Bronchial epithelial cell (primary cell): ENCODE measurements around the gene SDK2. TPM values are rescaled to one million over a fixed set of nuclear protein-coding genes. Genes with fewer than 3 reads are reported as not detected.
A peak's percentile ranks its signal among the peaks of the same experiment; 100 is the strongest.

ENCODE experiments used
- DNase-seq: peaks from one replicate; pipeline ENCODE4 v3.0.0-alpha.2; 2010; ENCODE audit warnings: low read depth
- FAIRE-seq: peaks from 2 replicates; lab custom pipeline; 2011; peaks lifted over from hg19 to GRCh38; lab: Jason Lieb, UNC
- H3K27me3 ChIP-seq: 2 replicates; pipeline ENCODE4 v1.5.1; 2011; ENCODE audit warnings: low read length; ENCODE audit not compliant: control insufficient read depth, insufficient read depth
- H3K36me3 ChIP-seq: 2 replicates; pipeline ENCODE4 v1.5.1; 2011; ENCODE audit warnings: low read length; ENCODE audit not compliant: control insufficient read depth, insufficient read depth
- H3K4me3 ChIP-seq: 2 replicates; pipeline ENCODE4 v1.5.1; 2011; ENCODE audit warnings: mild to moderate bottlenecking, low read depth, low read length, control low read depth
- total RNA-seq: library from RNA; depleted of rRNA; stranded (reverse); fragments of >200 nt; gene quantifications from 2 replicates; pipeline ENCODE4 v1.2.1, GENCODE V29; 2014
- TF ChIP-seq, protein P1 (sequence below): IDR thresholded peaks from 2 replicates; pipeline ENCODE4 v1.5.1; 2011; ENCODE audit warnings: mild to moderate bottlenecking, moderate library complexity, low read length, control low read depth, inconsistent platforms; ENCODE audit not compliant: insufficient read depth, severe bottlenecking

SDK2 gene
- total RNA-seq, 1 donor from 2014 or later = 2.1 TPM

DNA sequence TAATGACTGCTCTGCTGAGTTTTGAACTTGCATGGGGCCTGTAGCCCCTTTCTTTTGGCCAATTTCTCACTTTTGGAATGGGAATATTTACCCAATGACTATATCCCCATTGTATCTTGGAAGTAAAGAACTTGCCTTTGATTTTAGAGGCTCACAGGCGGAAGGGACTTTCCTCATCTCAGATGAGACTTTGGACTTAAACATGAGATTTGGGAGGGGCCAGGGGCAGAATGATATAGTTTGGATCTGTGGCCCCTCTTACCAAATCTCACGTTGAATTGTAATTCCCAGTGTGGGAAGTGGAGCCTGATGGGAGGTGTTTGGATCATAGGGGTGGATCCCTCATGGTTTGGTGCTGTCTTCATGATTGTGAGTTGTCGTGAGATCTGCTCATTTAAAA, 42.7 kb upstream of the SDK2 start:
- Histone ChIP-seq H3K27me3 (no peaks in the 10 kb centered on the region), H3K36me3 (no peaks in the 10 kb centered on the region), H3K4me3 (no peak overlapping the region)
- DNase-seq (no peak), FAIRE-seq (peak; percentile 13)
- TF ChIP-seq, protein P1, sequence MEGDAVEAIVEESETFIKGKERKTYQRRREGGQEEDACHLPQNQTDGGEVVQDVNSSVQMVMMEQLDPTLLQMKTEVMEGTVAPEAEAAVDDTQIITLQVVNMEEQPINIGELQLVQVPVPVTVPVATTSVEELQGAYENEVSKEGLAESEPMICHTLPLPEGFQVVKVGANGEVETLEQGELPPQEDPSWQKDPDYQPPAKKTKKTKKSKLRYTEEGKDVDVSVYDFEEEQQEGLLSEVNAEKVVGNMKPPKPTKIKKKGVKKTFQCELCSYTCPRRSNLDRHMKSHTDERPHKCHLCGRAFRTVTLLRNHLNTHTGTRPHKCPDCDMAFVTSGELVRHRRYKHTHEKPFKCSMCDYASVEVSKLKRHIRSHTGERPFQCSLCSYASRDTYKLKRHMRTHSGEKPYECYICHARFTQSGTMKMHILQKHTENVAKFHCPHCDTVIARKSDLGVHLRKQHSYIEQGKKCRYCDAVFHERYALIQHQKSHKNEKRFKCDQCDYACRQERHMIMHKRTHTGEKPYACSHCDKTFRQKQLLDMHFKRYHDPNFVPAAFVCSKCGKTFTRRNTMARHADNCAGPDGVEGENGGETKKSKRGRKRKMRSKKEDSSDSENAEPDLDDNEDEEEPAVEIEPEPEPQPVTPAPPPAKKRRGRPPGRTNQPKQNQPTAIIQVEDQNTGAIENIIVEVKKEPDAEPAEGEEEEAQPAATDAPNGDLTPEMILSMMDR = no peak

DNA sequence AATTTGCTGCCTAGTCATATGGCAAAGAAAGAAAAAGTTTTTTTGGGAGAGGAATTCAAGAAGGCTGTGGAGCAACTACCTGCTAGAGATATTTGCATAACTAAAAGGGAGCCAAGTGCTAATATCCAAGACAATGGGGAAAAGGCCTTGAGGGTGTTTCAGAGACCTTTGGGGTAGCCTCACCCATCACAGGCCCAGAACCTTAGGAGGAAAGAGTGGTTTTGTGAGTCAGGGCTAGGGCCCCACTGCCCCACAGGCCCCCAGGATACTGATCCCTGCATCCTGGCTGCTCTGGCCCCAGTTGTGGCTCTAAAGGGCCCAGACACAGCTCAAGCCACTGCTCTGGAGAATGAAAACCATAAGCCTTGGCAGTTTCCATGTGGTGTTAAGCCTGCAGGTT, 41.9 kb upstream of the SDK2 start:
- Histone ChIP-seq H3K27me3 (no peaks in the 10 kb centered on the region), H3K4me3 (no peak overlapping the region), H3K36me3 (no peaks in the 10 kb centered on the region)
- TF ChIP-seq, protein P1 = no peak
- no peak for DNase-seq
- FAIRE-seq = no peak

DNA sequence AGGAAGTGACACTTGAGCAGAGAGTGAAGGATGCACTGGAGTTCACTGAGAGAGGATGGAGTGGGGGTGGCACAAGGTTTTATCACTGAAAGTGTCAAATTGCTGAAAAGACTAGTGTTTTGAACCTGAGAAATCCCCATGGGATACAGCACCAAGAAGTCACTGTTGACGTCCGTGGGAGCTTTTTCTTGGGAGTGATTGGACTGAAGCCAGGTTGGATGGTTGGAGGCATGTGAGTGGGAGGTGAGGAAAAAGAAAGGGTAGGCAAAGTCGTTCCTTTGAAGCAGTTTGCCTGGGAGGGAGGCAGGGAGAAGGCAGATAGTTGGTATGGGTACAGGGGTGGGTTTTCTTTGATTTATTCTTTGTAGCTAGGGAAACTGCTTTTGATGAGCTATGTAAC, 39.9 kb upstream of the SDK2 start:
- DNase-seq = no peak
- TF ChIP-seq, protein P1 = no peak
- no peak for FAIRE-seq
- Histone ChIP-seq H3K4me3 (no peak overlapping the region), H3K27me3 (no peaks in the 10 kb centered on the region), H3K36me3 (no peaks in the 10 kb centered on the region)

DNA sequence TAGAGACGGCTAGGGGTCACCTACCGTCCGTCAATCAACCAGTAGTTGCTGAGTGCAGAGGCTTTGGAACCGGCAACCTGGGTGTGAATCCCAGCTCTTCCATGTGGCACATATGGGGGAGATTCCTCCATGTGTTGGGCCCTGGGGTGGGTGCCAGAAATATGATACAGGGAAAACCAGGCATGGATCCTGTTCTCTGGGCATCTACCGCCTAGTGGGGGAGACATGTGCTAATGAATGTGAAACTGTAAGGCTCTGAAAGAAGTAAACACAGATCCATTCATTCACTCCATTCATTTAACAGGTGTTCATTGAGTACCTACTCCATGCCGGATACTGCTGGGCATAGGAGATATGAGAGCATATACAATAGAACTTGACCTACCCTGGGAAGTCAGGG, 39.5 kb upstream of the SDK2 start:
- no peak overlapping the region for H3K4me3 ChIP-seq
- H3K36me3 ChIP-seq = no peaks in the 10 kb centered on the region
- H3K27me3 ChIP-seq = no peaks in the 10 kb centered on the region
- TF ChIP-seq, protein P1 = no peak
- FAIRE-seq (no peak), DNase-seq (no peak)

DNA sequence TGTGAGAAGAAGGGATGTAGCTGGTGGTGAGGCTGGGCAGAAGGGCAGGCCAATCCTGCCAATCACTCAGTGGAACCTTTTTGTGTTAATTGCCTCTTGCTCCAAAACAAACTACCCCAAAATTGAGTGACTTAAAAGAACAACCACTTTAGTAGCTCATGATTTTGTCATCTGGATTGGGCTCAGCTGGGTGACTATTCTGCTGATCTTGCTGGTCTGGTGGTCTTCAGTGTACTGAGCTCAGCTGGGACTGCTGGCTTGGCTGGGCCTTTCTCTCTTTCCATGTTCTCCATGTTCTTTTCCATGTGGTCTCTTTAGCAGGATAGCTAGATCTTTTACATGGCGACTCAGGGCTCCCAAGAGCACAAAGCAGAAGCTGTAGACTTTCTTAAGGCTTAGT, 37.7 kb upstream of the SDK2 start:
- H3K4me3 ChIP-seq = no peak overlapping the region
- no peaks in the 10 kb centered on the region for H3K36me3 ChIP-seq
- no peaks in the 10 kb centered on the region for H3K27me3 ChIP-seq
- FAIRE-seq (no peak), DNase-seq (no peak)
- TF ChIP-seq, protein P1 = no peak

DNA sequence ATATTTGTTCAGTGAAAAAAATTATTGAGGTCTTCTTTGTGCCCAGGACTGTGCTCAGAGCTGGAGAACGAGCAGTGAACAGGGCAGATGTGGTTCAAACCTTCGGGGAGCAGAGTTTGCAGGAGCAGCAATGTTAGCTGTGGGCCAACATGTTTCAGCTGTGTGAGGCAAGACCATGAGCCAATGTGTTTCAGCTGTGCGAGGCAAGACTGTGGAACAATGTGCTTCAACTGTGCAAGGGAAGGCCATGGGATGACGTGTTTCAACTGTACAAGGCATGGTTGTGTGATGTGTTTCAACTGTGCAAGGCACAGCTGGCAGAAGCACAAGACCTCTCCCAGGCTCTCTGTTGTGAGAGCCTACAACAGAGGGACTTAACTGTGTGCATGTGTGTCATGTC, 35.2 kb upstream of the SDK2 start:
- Histone ChIP-seq H3K4me3 (no peak overlapping the region), H3K27me3 (no peaks in the 10 kb centered on the region), H3K36me3 (no peaks in the 10 kb centered on the region)
- TF ChIP-seq, protein P1 = no peak
- no peak for FAIRE-seq
- no peak for DNase-seq
